Raji (cell line): ENCODE data around the gene USB1.

Experiments
- POLR2A ChIP-seq: IDR thresholded peaks from 2 replicates; pipeline ENCODE4 v1.6.1; 2011; ENCODE audit warnings: low read depth, low read length, control low read depth; ENCODE audit not compliant: insufficient read depth

The USB1 gene

GRCh38 chr16:58000706-58001676 lies at the start of gene USB1:
Gene USB1 (plus strand): TSS chr16:58001407. CDS start chr16:58001484, 77 bp downstream.
- TF ChIP-seq POLR2A = peak; percentile 90

GRCh38 chr16:57952909-57953308 lies 48.3 kb upstream of the USB1 start:
- TF ChIP-seq POLR2A = no peak

GRCh38 chr16:57953857-57954256 lies 47.4 kb upstream of the USB1 start:
- no peak for TF ChIP-seq POLR2A

- no peak for TF ChIP-seq POLR2A
These were observed 45.5 kb upstream of the USB1 start for GRCh38 chr16:57955572-57956188.

- TF ChIP-seq POLR2A = no peak
These were observed 44.9 kb upstream of the USB1 start for GRCh38 chr16:57956270-57956808.

GRCh38 chr16:57956924-57957672 lies 44.1 kb upstream of the USB1 start:
- no peak for TF ChIP-seq POLR2A

- no peak for TF ChIP-seq POLR2A
These were observed 43.4 kb upstream of the USB1 start for GRCh38 chr16:57957673-57958392.

GRCh38 chr16:57958544-57958943 lies 42.7 kb upstream of the USB1 start:
- TF ChIP-seq POLR2A = no peak

GRCh38 chr16:57959121-57959520 lies 42.1 kb upstream of the USB1 start:
- no peak for TF ChIP-seq POLR2A

GRCh38 chr16:57959804-57960203 lies 41.4 kb upstream of the USB1 start:
- no peak for TF ChIP-seq POLR2A

- no peak for TF ChIP-seq POLR2A
These were observed 40.9 kb upstream of the USB1 start for GRCh38 chr16:57960310-57960709.

- no peak for TF ChIP-seq POLR2A
These were observed 40.3 kb upstream of the USB1 start for GRCh38 chr16:57960826-57961472.

GRCh38 chr16:57961538-57961937 lies 39.7 kb upstream of the USB1 start:
- no peak for TF ChIP-seq POLR2A

- no peak for TF ChIP-seq POLR2A
These were observed 39.2 kb upstream of the USB1 start for GRCh38 chr16:57962046-57962445.
